H9 (cell line): ENCODE data around the gene FBN2. TPM values are rescaled to one million over a fixed set of nuclear protein-coding genes. Genes with fewer than 3 reads are reported as not detected.

Experiments
- DNase-seq: peaks from one replicate; pipeline ENCODE4 v3.0.0-alpha.2; 2017
- H2AFZ ChIP-seq: one replicate; pipeline ENCODE4 v1.6.1; 2013; ENCODE audit warnings: mild to moderate bottlenecking, low read length, control low read depth, moderate library complexity
- H2AK5ac ChIP-seq: 2 replicates; pipeline ENCODE4 v1.6.1; 2013; ENCODE audit warnings: low read length, control low read depth, mixed read lengths; ENCODE audit not compliant: insufficient read length
- H2BK120ac ChIP-seq: one replicate; pipeline ENCODE4 v1.6.1; 2013; ENCODE audit warnings: low read depth, mild to moderate bottlenecking, low read length, control low read depth, inconsistent platforms; ENCODE audit not compliant: poor library complexity, severe bottlenecking
- H2BK12ac ChIP-seq: 2 replicates; pipeline ENCODE4 v1.6.1; 2013; ENCODE audit warnings: low read length, control low read depth, mixed read lengths, low read depth; ENCODE audit not compliant: insufficient read length
- H2BK15ac ChIP-seq: 2 replicates; pipeline ENCODE4 v1.6.1; 2013; ENCODE audit warnings: low read depth, low read length, control low read depth
- H2BK20ac ChIP-seq: one replicate; pipeline ENCODE4 v1.6.1; 2013; ENCODE audit warnings: low read depth, mild to moderate bottlenecking, low read length, control low read depth, inconsistent platforms; ENCODE audit not compliant: poor library complexity, severe bottlenecking
- H2BK5ac ChIP-seq: 2 replicates; pipeline ENCODE4 v1.6.1; 2013; ENCODE audit warnings: low read length, control low read depth, mixed read lengths; ENCODE audit not compliant: insufficient read length
- H3K14ac ChIP-seq: 2 replicates; pipeline ENCODE4 v1.6.1; 2013; ENCODE audit warnings: low read length, control low read depth; ENCODE audit not compliant: insufficient read depth
- H3K18ac ChIP-seq: 2 replicates; pipeline ENCODE4 v1.6.1; 2013; ENCODE audit warnings: low read depth, mild to moderate bottlenecking, mixed read lengths, low read length, control low read depth; ENCODE audit not compliant: insufficient read length
- H3K23ac ChIP-seq: 2 replicates; pipeline ENCODE4 v1.6.1; 2013; ENCODE audit warnings: low read length, control low read depth, mixed read lengths, low read depth; ENCODE audit not compliant: insufficient read length
- H3K23me2 ChIP-seq: 2 replicates; pipeline ENCODE4 v1.6.1; 2013; ENCODE audit warnings: low read depth, mild to moderate bottlenecking, mixed read lengths, low read length, control low read depth; ENCODE audit not compliant: insufficient read length, poor library complexity, severe bottlenecking
- H3K27ac ChIP-seq: 2 replicates; pipeline ENCODE4 v1.5.1; 2013; ENCODE audit warnings: low read length, control low read depth, mixed read lengths, low read depth; ENCODE audit not compliant: insufficient read length
- H3K27me3 ChIP-seq: 2 replicates; pipeline ENCODE4 v1.6.1; 2013; ENCODE audit warnings: low read length, control low read depth, inconsistent platforms; ENCODE audit not compliant: insufficient read depth
- H3K4ac ChIP-seq: 2 replicates; pipeline ENCODE4 v1.6.1; 2013; ENCODE audit warnings: low read depth, mild to moderate bottlenecking, control low read depth, inconsistent platforms, low read length, moderate library complexity
- H3K4me1 ChIP-seq: 2 replicates; pipeline ENCODE4 v1.6.1; 2013; ENCODE audit warnings: low read length, control low read depth, inconsistent platforms; ENCODE audit not compliant: insufficient read depth
- H3K4me2 ChIP-seq: 2 replicates; pipeline ENCODE4 v1.6.1; 2013; ENCODE audit warnings: low read length, control low read depth, mixed read lengths; ENCODE audit not compliant: insufficient read length, insufficient read depth
- H3K56ac ChIP-seq: 2 replicates; pipeline ENCODE4 v1.6.1; 2013; ENCODE audit warnings: low read depth, mild to moderate bottlenecking, mixed read lengths, low read length, control low read depth; ENCODE audit not compliant: insufficient read length
- H3K79me1 ChIP-seq: 2 replicates; pipeline ENCODE4 v1.6.1; 2013; ENCODE audit warnings: low read depth, mild to moderate bottlenecking, moderate library complexity, low read length, control low read depth, inconsistent platforms; ENCODE audit not compliant: insufficient read depth, poor library complexity, severe bottlenecking
- H3K79me2 ChIP-seq: 2 replicates; pipeline ENCODE4 v1.6.1; 2013; ENCODE audit warnings: low read length, control low read depth, inconsistent platforms; ENCODE audit not compliant: insufficient read depth
- H3K9ac ChIP-seq: 2 replicates; pipeline ENCODE4 v1.6.1; 2013; ENCODE audit warnings: low read length, control low read depth, mixed read lengths; ENCODE audit not compliant: insufficient read length; ENCODE audit errors: extremely low read depth
- H3K9me3 ChIP-seq: one replicate; pipeline ENCODE4 v1.6.1; 2013; ENCODE audit warnings: low read depth, low read length, inconsistent platforms; ENCODE audit not compliant: control insufficient read depth
- H3T11ph ChIP-seq: one replicate; pipeline ENCODE4 v1.6.1; 2013; ENCODE audit warnings: mild to moderate bottlenecking, low read length, control low read depth, inconsistent platforms
- H4K20me1 ChIP-seq: one replicate; pipeline ENCODE4 v1.6.1; 2013; ENCODE audit not compliant: control insufficient read depth, insufficient read length, insufficient read depth
- H4K5ac ChIP-seq: 2 replicates; pipeline ENCODE4 v1.6.1; 2013; ENCODE audit warnings: low read depth, mild to moderate bottlenecking, mixed read lengths, low read length, control low read depth; ENCODE audit not compliant: insufficient read length
- H4K8ac ChIP-seq: replicated peaks from 2 replicates; pipeline ENCODE4 v1.6.1; 2013; ENCODE audit warnings: low read length, control low read depth, mixed read lengths, low read depth; ENCODE audit not compliant: insufficient read length
- H4K91ac ChIP-seq: 2 replicates; pipeline ENCODE4 v1.6.1; 2013; ENCODE audit warnings: low read depth, mild to moderate bottlenecking, moderate library complexity, mixed read lengths, low read length, control low read depth; ENCODE audit not compliant: insufficient read length
- H3K27ac Mint-ChIP-seq, 3 experiments: 2 replicates in 2 of 3; 3 replicates in 1 of 3; pipeline ENCODE4 v1.8.0; 2020 to 2021; ENCODE audit warnings: mixed read lengths in 3 of 3, mild to moderate bottlenecking in 1 of 3, moderate library complexity in 1 of 3
- H3K27me3 Mint-ChIP-seq: 2 replicates; pipeline ENCODE4 v1.8.0; 2021; ENCODE audit warnings: low read depth, mild to moderate bottlenecking, moderate library complexity, mixed read lengths
- H3K36me3 Mint-ChIP-seq, 3 experiments: 2 replicates in 2 of 3; 3 replicates in 1 of 3; pipeline ENCODE4 v1.8.0; 2020 to 2021; ENCODE audit warnings: low read depth in 3 of 3, mixed read lengths in 3 of 3; ENCODE audit not compliant: insufficient read depth in 1 of 3
- H3K4me1 Mint-ChIP-seq, 2 experiments: 2 replicates each; pipeline ENCODE4 v1.8.0; 2020; ENCODE audit warnings: mixed read lengths in 2 of 2
- H3K4me3 Mint-ChIP-seq, 2 experiments: 2 replicates in 1 of 2; 3 replicates in 1 of 2; pipeline ENCODE4 v1.8.0; 2020 to 2021; ENCODE audit warnings: mild to moderate bottlenecking in 2 of 2, mixed read lengths in 2 of 2, moderate library complexity in 1 of 2
- H3K9me3 Mint-ChIP-seq, 2 experiments: 2 replicates in 1 of 2; 3 replicates in 1 of 2; pipeline ENCODE4 v1.8.0; 2020; ENCODE audit warnings: mild to moderate bottlenecking in 2 of 2, mixed read lengths in 2 of 2, moderate library complexity in 1 of 2
- CTCF ChIP-seq: fragments of 200-600 bp; sonication (generic); conservative IDR thresholded peaks from 3 replicates; pipeline ENCODE4 v1.8.0; 2021; ENCODE audit warnings: antibody characterized with exemption, mild to moderate bottlenecking
- total RNA-seq: library from RNA; stranded (reverse); gene quantifications from 2 replicates; pipeline ENCODE4 v1.2.1, GENCODE V29; 2021

FBN2 gene
- total RNA-seq, 1 experiment from 2014 or later, result 8.3 TPM

DNA sequence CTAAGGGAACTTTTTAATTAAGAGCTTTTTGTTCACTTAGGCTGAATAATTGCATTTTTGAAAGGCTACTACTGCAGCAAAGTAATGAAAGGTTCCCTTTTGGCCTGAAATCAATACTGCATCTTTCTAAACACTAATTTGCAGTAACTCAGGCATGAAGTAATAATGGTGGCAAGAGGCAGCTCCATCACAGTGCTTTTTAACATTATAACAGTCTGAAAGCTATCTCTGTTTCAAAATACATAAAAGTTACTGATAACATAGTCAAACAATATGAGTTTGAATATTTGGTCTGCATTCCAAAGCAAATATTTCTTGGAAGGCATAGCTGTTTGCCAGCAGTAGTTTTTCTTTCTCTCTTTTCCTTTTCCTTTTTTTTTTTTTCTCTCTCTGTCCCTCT, 113.4 kb downstream of the FBN2 start:
- no peak overlapping the region for H3K4me2 ChIP-seq
- H3K4ac ChIP-seq, result no peak overlapping the region

More for the DNA sequence above, 113.4 kb downstream of the FBN2 start:
- H3K23me2 ChIP-seq, result no peaks in the 10 kb centered on the region
- H3K9ac ChIP-seq, result no peak overlapping the region
- H4K5ac ChIP-seq, result no peak overlapping the region
- H4K20me1 ChIP-seq, result no peaks in the 10 kb centered on the region
- no peak overlapping the region for H3K23ac ChIP-seq
- no peak overlapping the region for H3K27ac ChIP-seq
- H3K79me2 ChIP-seq, result no peaks in the 10 kb centered on the region
- Mint-ChIP-seq H3K4me3 (no peak overlapping the region), H3K36me3 (no peaks in the 10 kb centered on the region; a peak in 1 of 7 replicates), H3K27me3 (no peaks in the 10 kb centered on the region), H3K9me3 (no peaks in the 10 kb centered on the region), H3K4me1 (peaks cover 8 to 14% of the 10 kb centered on the region in 2 experiments), H3K27ac (peak overlapping the region in 2 of 3 experiments; percentile 18 to 24; a peak in 1 of 7 replicates)
- no peak overlapping the region for H2BK20ac ChIP-seq
- H3K4me1 ChIP-seq, result peaks cover 6% of the 10 kb centered on the region; the same call in 1 of the 2 replicates
- DNase-seq, result no peak
- no peak overlapping the region for H3K18ac ChIP-seq
- H2BK5ac ChIP-seq, result no peak overlapping the region
- H4K91ac ChIP-seq, result no peak overlapping the region
- no peak overlapping the region for H2AK5ac ChIP-seq
- no peaks in the 10 kb centered on the region for H3K9me3 ChIP-seq
- H3K79me1 ChIP-seq, result no peaks in the 10 kb centered on the region
- H4K8ac ChIP-seq, result no peak overlapping the region
- no peak overlapping the region for H3T11ph ChIP-seq
- no peak overlapping the region for H3K14ac ChIP-seq
- TF ChIP-seq CTCF, result no peak
- H2BK12ac ChIP-seq, result no peak overlapping the region
- no peak overlapping the region for H3K56ac ChIP-seq
- H2BK120ac ChIP-seq, result no peak overlapping the region
- no peaks in the 10 kb centered on the region for H3K27me3 ChIP-seq
- H2BK15ac ChIP-seq, result no peak overlapping the region
- no peak overlapping the region for H2AFZ ChIP-seq
